GM06990 (cell line): ENCODE measurements around the gene TMEM169.

Experiments
- DNase-seq: peaks from one replicate; pipeline ENCODE4 v3.0.0-alpha.2; 2011; ENCODE audit not compliant: insufficient read length; ENCODE audit errors: extremely low read depth
- H3K27me3 ChIP-seq: replicated peaks from 2 replicates; pipeline ENCODE4 v1.6.0; 2011; ENCODE audit warnings: low read length; ENCODE audit not compliant: control insufficient read depth, insufficient read depth
- H3K36me3 ChIP-seq: 2 replicates; pipeline ENCODE4 v1.5.1; 2011; ENCODE audit warnings: low read length; ENCODE audit not compliant: control insufficient read depth, insufficient read depth
- H3K4me3 ChIP-seq: replicated peaks from 2 replicates; pipeline ENCODE4 v1.5.1; 2011; ENCODE audit warnings: low read depth, mild to moderate bottlenecking, control low read depth, low read length
- TF ChIP-seq, protein P1 (sequence below): IDR thresholded peaks from 2 replicates; pipeline ENCODE4 v1.5.1; 2011; ENCODE audit warnings: low read length, control low read depth, mild to moderate bottlenecking, inconsistent platforms; ENCODE audit not compliant: insufficient read depth, poor library complexity, severe bottlenecking

The TMEM169 gene

DNA sequence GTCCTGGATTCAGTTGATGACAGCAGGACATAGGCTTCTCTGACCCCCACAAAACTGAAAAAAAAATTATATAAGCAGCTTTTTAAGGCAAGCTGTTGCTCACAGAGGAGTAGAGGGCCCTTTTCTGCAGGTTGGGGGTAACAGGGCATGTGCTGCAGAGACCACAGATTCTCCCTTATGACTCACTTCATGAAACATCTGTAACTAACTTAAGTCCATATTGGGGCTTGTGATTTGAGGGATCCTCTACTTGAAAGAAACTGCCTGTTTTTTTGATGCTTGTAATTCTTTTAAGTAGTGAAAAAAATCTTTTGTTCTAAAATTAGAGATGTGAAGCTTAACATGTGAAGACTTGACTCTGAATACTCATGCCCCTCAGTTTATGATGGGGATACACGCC is 60.8 kb downstream of the TMEM169 start:
- TF ChIP-seq, protein P1, sequence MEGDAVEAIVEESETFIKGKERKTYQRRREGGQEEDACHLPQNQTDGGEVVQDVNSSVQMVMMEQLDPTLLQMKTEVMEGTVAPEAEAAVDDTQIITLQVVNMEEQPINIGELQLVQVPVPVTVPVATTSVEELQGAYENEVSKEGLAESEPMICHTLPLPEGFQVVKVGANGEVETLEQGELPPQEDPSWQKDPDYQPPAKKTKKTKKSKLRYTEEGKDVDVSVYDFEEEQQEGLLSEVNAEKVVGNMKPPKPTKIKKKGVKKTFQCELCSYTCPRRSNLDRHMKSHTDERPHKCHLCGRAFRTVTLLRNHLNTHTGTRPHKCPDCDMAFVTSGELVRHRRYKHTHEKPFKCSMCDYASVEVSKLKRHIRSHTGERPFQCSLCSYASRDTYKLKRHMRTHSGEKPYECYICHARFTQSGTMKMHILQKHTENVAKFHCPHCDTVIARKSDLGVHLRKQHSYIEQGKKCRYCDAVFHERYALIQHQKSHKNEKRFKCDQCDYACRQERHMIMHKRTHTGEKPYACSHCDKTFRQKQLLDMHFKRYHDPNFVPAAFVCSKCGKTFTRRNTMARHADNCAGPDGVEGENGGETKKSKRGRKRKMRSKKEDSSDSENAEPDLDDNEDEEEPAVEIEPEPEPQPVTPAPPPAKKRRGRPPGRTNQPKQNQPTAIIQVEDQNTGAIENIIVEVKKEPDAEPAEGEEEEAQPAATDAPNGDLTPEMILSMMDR, result no peak
- Histone ChIP-seq H3K36me3 (peaks cover 31% of the 10 kb centered on the region), H3K27me3 (no peaks in the 10 kb centered on the region), H3K4me3 (no peak overlapping the region)
- DNase-seq, result peak; percentile 58

GRCh38 chr2:216144372-216144771 is 62.7 kb downstream of the TMEM169 start:
- Histone ChIP-seq H3K36me3 (peaks cover 23% of the 10 kb centered on the region), H3K4me3 (no peak overlapping the region), H3K27me3 (no peaks in the 10 kb centered on the region)
- TF ChIP-seq, protein P1, result no peak
- no peak for DNase-seq

DNA sequence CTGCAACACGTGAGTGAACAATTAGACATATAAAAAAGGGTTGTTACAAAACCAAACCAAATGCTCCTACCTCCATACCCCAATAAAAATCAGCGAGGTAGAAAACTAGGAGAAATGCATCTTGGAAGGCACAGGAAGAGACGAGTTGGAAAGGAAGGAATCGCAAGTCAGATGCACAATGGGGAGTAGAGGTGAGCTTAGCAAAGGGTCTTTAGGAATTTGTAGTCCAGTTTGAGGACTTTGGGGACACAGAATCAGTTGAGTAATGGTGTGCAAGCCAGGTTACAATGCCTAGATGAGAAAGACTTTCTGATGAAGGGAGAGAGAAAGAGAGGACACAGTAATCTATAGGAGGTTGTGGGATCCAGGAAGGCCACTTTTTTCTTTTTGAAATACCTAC is 63.1 kb downstream of the TMEM169 start:
- H3K4me3 ChIP-seq, result no peak overlapping the region
- H3K36me3 ChIP-seq, result peaks cover 23% of the 10 kb centered on the region
- TF ChIP-seq, protein P1, result no peak
- DNase-seq, result no peak
- no peaks in the 10 kb centered on the region for H3K27me3 ChIP-seq

- H3K27me3 ChIP-seq, result no peaks in the 10 kb centered on the region
- no peak overlapping the region for H3K4me3 ChIP-seq
- DNase-seq, result no peak
- TF ChIP-seq, protein P1, result no peak
- peaks cover 26% of the 10 kb centered on the region for H3K36me3 ChIP-seq
These were observed 64.9 kb downstream of the TMEM169 start for GRCh38 chr2:216146573-216146972.

DNA sequence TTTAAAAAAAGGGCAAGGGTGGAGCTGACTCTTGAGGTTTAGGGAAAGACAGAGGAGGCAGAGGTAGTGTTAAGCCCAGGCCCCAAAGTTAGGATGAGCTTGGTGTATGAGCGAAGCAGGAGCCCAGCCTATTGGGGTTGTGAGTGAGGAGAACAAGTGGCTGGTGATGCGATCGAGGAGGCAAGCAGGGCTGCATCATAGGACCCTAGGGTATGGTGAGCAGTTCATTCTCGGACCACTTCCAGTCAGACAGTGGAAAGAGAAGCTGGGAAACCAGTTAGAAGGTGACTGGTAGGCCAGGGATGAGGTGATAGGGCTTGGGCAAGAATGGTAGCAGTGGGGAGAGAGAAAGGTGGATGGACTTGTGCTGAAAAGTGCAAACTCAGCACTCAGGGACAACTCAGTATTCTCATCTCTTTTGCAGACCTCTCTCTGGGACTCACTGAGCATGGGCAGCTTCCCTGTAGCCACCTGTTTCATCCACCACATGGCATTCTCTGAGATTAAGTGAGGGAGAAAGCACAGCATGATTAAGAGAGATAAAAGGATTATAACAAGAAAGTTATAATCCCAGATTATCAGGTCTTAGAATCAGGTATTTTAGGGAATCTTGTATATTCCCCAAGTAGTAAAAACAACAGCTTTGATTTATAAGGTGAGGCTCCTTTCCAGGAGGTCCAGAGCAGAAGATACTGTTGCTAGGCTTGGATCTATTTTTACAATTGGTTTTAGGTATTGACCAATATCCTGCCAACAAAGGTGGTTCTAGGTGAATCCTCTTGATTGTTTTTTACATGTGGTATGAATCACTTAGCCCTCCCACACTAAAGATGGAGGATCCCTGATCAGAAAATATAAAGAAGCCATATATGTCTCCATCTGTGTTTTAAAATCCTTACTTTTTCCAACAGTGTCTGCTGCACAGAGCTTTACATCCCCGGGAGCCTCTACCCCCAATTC is 65.7 kb downstream of the TMEM169 start:
- H3K27me3 ChIP-seq, result no peaks in the 10 kb centered on the region
- DNase-seq, result no peak
- TF ChIP-seq, protein P1, result no peak
- peaks cover 27% of the 10 kb centered on the region for H3K36me3 ChIP-seq
- no peak overlapping the region for H3K4me3 ChIP-seq
